ENCODE measurements around the gene TEAD1.

The TEAD1 gene

DNA sequence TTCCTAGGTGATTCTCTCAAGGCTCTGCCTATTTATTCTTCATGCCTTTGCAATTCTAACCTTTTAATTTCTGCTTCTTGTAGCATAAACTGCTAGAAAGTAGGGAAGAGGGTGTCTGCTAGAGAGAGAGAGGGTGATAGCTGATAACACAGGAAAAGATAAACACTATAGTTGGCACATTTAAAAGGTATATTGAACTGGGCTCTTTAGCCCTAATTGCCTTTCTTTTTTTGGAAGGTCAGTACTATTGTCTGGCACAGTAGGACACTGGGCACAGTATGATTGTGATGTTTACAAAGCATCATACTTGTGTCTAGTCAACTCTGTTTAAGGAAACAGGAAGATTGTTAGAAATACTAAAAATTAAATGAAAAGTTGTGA lies 33.3 kb downstream of the TEAD1 start:
- H3K4me3 ChIP-seq (ENCODE audit: low read length): no peak overlapping the region
- TF ChIP-seq, protein P1, sequence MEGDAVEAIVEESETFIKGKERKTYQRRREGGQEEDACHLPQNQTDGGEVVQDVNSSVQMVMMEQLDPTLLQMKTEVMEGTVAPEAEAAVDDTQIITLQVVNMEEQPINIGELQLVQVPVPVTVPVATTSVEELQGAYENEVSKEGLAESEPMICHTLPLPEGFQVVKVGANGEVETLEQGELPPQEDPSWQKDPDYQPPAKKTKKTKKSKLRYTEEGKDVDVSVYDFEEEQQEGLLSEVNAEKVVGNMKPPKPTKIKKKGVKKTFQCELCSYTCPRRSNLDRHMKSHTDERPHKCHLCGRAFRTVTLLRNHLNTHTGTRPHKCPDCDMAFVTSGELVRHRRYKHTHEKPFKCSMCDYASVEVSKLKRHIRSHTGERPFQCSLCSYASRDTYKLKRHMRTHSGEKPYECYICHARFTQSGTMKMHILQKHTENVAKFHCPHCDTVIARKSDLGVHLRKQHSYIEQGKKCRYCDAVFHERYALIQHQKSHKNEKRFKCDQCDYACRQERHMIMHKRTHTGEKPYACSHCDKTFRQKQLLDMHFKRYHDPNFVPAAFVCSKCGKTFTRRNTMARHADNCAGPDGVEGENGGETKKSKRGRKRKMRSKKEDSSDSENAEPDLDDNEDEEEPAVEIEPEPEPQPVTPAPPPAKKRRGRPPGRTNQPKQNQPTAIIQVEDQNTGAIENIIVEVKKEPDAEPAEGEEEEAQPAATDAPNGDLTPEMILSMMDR (IDR thresholded peaks at IDR 0.05; ENCODE audit: insufficient read depth, low read depth, low read length, missing control alignments): no peak
- DNase-seq (ENCODE audit: low read depth): no peak

DNA sequence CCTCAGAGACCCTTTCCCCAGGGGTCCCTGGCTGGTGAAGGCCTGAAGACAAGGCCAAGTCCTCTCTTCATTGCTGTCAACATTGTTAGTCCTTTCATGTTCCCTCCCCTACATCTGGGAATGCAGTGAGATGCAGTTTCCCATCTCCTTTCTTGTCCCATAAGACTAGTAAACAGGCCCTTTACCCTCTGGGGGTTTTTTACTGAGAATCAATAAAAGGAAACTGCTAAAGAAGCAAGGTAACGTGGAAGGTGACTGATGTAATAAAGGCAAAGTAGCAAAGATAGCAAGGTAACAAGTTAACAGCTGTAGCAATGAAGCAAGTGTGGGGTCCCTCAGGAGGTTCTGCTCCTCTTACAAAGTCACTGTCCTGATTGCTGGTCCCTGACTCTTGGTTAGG lies 37.3 kb downstream of the TEAD1 start:
- DNase-seq (ENCODE audit: low read depth): no peak
- TF ChIP-seq, protein P1 (IDR thresholded peaks at IDR 0.05; ENCODE audit: insufficient read depth, low read depth, low read length, missing control alignments): no peak
- H3K4me3 ChIP-seq (ENCODE audit: low read length): no peak overlapping the region

DNA sequence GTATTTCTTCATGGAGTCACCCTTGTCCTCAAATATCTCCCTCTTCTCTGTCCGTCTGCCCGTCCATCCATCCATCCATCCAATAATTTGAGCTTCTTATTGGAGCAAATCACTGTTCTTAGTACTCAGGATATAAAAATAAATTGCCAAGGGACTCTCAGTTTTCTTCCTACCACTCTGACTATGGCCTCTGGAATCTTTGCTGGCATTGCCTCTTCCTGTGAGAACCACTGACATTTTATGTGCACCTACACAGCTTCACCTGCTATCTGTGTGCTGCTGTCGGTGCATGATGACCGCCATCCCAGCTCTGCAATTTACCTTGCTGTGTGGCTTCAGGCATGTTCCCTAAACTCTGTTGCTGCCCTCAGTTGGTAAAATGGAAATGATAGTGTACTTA lies 37.9 kb downstream of the TEAD1 start:
- DNase-seq (ENCODE audit: low read depth): no peak
- TF ChIP-seq, protein P1 (IDR thresholded peaks at IDR 0.05; ENCODE audit: insufficient read depth, low read depth, low read length, missing control alignments): no peak
- H3K4me3 ChIP-seq (ENCODE audit: low read length): no peak overlapping the region

DNA sequence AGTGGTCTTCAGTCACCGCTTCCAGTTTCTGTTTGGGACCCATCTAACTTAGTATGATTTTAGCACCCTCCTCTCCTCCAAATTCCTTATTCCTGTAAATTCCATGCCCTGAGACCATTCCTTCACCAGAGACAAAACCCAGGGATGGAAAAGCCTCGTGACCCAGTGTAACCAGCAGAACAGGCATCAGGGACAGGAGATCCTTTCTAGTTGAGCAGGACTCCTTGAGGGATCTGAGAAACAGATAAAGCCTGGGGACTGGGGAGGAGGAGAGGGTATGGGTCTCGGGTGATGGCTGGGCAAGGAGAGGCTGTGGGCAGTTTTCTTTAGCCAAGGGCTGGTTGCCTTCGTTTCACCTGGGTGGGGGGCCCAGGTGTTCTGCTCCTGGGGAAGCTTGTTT lies 40.9 kb downstream of the TEAD1 start:
- TF ChIP-seq, protein P1 (IDR thresholded peaks at IDR 0.05; ENCODE audit: insufficient read depth, low read depth, low read length, missing control alignments): no peak
- no peak overlapping the region for H3K4me3 ChIP-seq (ENCODE audit: low read length)
- no peak for DNase-seq (ENCODE audit: low read depth)

DNA sequence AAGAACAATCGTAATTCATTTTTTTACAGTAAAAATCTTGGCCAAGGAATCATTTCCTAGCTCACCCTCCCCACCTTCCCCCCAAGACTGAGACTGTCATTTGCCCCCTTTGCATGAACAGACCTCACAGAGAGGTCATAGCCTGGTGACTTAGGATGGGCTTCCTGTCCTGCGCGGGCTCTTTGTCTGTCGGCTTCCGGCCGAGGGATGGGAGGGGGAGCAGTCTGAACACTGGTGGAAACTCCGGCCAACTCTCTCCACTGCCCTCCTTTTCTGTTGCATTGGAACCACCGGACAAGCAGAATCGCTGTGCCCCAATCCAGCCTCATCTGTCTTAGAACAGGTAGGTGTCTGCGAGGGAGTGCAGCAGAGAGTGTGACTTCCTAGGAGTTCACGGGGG lies 41.7 kb downstream of the TEAD1 start:
- TF ChIP-seq, protein P1 (IDR thresholded peaks at IDR 0.05; ENCODE audit: insufficient read depth, low read depth, low read length, missing control alignments): no peak
- H3K4me3 ChIP-seq (ENCODE audit: low read length): no peak overlapping the region
- no peak for DNase-seq (ENCODE audit: low read depth)

DNA sequence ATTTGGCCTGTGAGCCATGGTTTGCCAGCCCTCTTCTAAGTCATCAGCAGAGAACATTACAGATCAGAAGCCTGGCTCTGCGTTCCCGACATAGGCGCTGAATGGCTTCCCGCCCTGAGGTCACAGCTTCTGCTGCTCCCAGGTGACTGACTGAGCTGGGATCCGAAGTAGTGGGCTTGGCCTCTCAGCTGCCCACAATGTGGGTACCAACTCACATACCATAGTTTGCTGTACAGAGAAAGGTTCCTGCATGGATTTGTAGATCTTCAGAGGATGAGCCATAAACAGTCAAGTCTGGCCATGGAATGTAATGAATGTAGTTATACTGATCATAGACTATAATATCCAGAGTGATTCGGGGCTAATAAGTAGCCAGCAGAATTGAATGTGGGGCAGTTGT lies 42.6 kb downstream of the TEAD1 start:
- TF ChIP-seq, protein P1 (IDR thresholded peaks at IDR 0.05; ENCODE audit: insufficient read depth, low read depth, low read length, missing control alignments): no peak
- no peak overlapping the region for H3K4me3 ChIP-seq (ENCODE audit: low read length)
- DNase-seq (ENCODE audit: low read depth): no peak

DNA sequence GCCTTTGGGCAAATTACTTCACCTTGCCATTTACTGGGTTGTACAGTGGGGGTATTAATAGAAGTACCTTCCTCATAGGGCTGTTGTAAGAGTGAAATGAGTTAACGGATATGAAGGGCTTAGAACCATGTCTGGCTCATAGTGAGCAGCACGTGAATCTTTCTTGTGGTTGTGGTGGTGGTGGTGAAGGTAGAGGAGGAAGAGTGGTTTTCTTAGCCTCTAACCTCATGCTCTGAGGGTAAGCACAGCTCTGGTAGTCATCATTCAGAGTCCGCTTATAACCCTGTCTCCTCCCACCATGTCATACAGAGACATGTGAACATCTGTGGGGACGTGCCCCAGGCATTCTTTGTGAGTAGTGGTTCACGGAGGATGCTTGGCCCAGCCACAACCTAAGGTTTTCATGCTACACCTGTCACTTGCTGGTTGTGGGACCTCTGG lies 43.6 kb downstream of the TEAD1 start:
- no peak for DNase-seq (ENCODE audit: low read depth)
- TF ChIP-seq, protein P1 (IDR thresholded peaks at IDR 0.05; ENCODE audit: insufficient read depth, low read depth, low read length, missing control alignments): no peak
- no peak overlapping the region for H3K4me3 ChIP-seq (ENCODE audit: low read length)

All from epithelial cell of esophagus (primary cell).